Activated T-cell treated with anti-CD3 and anti-CD28 coated beads, Interleukin-2, amount 50 U/mL, for 4 hours (primary cell): Measurements from ENCODE around the gene FAM131B. TPM values are rescaled to one million over a fixed set of nuclear protein-coding genes. Genes with fewer than 3 reads are reported as not detected.
A peak's percentile ranks its signal among the peaks of the same experiment; 100 is the strongest.

ENCODE experiments used
- ATAC-seq, 2 donors: fragments of 200-7000 bp; cut with Tn5 transposase; one replicate each; pipeline ENCODE4 v1.10.0; 2021
- DNase-seq: peaks from one replicate; pipeline ENCODE4 v3.0.0-alpha.2; 2020
- H3K27me3 Mint-ChIP-seq: one replicate; pipeline ENCODE4 v1.8.0; 2021; ENCODE audit warnings: low read depth, mixed read lengths
- H3K36me3 Mint-ChIP-seq: one replicate; pipeline ENCODE4 v1.8.0; 2022; ENCODE audit warnings: mixed read lengths; ENCODE audit not compliant: insufficient read depth
- H3K4me1 Mint-ChIP-seq: one replicate; pipeline ENCODE4 v1.8.0; 2021; ENCODE audit warnings: low read depth, mixed read lengths
- H3K4me3 Mint-ChIP-seq: one replicate; pipeline ENCODE4 v1.8.0; 2021; ENCODE audit warnings: mild to moderate bottlenecking, moderate library complexity, mixed read lengths
- H3K9me3 Mint-ChIP-seq: one replicate; pipeline ENCODE4 v1.8.0; 2021; ENCODE audit warnings: mixed read lengths
- total RNA-seq, 3 donors: library from RNA; stranded (reverse); gene quantifications; one replicate each; pipeline ENCODE4 v1.2.1, GENCODE V29; 2021

FAM131B gene
- total RNA-seq, 3 donors from 2014 or later = 0.28 to 0.50 (median 0.43) TPM

GRCh38 chr7:143381427-143382125 is 19.1 kb upstream of the FAM131B start:
- Mint-ChIP-seq H3K4me3 (no peak overlapping the region), H3K9me3 (no peaks in the 10 kb centered on the region), H3K27me3 (no peaks in the 10 kb centered on the region), H3K4me1 (peaks cover 26% of the 10 kb centered on the region), H3K36me3 (no peaks in the 10 kb centered on the region)
- no peak for DNase-seq
- ATAC-seq = peak; percentile 4 to 6

GRCh38 chr7:143380646-143381426 is 18.3 kb upstream of the FAM131B start, which contains the start of gene ZYX:
Gene ZYX (plus strand): TSS chr7:143381345. CDS start chr7:143381572, 227 bp downstream.
- no peaks in the 10 kb centered on the region for H3K27me3 Mint-ChIP-seq

GRCh38 chr7:143380260-143380645 is 17.7 kb upstream of the FAM131B start:
- DNase-seq (peak; percentile 88), ATAC-seq (peak; percentile 55 to 59)
- Mint-ChIP-seq H3K27me3 (no peaks in the 10 kb centered on the region), H3K36me3 (no peaks in the 10 kb centered on the region), H3K9me3 (no peaks in the 10 kb centered on the region), H3K4me1 (peaks cover 39% of the 10 kb centered on the region), H3K4me3 (peak overlapping the region; percentile 90)

More at GRCh38 chr7:143380646-143381426, 18.3 kb upstream of the FAM131B start, which contains the start of gene ZYX:
- ATAC-seq (peak; percentile 81 to 82), DNase-seq (peak; percentile 85)
- Mint-ChIP-seq H3K9me3 (no peaks in the 10 kb centered on the region), H3K36me3 (no peaks in the 10 kb centered on the region), H3K4me3 (peak within 1 kb of the TSS; percentile 90), H3K4me1 (peaks cover 34% of the 10 kb centered on the region)

GRCh38 chr7:143379611-143380259 is 17.2 kb upstream of the FAM131B start:
- Mint-ChIP-seq H3K27me3 (no peaks in the 10 kb centered on the region), H3K9me3 (no peaks in the 10 kb centered on the region), H3K4me3 (peak overlapping the region; percentile 90), H3K36me3 (no peaks in the 10 kb centered on the region), H3K4me1 (peaks cover 45% of the 10 kb centered on the region)
- ATAC-seq = no peak
- no peak for DNase-seq

- no peak for ATAC-seq
- Mint-ChIP-seq H3K36me3 (no peaks in the 10 kb centered on the region), H3K27me3 (no peaks in the 10 kb centered on the region), H3K9me3 (no peaks in the 10 kb centered on the region), H3K4me3 (no peak overlapping the region), H3K4me1 (peaks cover 70% of the 10 kb centered on the region)
- no peak for DNase-seq
Measured at GRCh38 chr7:143376396-143376795, 13.9 kb upstream of the FAM131B start.

GRCh38 chr7:143375298-143376034 is 13.0 kb upstream of the FAM131B start:
- ATAC-seq = peak; percentile 58 to 65
- Mint-ChIP-seq H3K27me3 (no peaks in the 10 kb centered on the region), H3K36me3 (no peaks in the 10 kb centered on the region), H3K4me3 (peak overlapping the region; percentile 35), H3K9me3 (no peaks in the 10 kb centered on the region), H3K4me1 (peaks cover 73% of the 10 kb centered on the region)
- peak; percentile 26 for DNase-seq

- Mint-ChIP-seq H3K36me3 (no peaks in the 10 kb centered on the region), H3K9me3 (no peaks in the 10 kb centered on the region), H3K27me3 (no peaks in the 10 kb centered on the region), H3K4me1 (peaks cover 71% of the 10 kb centered on the region), H3K4me3 (no peak overlapping the region)
- DNase-seq (no peak), ATAC-seq (no peak)
Measured at GRCh38 chr7:143374561-143374960, 12.0 kb upstream of the FAM131B start.

GRCh38 chr7:143373255-143373794 is 10.8 kb upstream of the FAM131B start:
- no peak for DNase-seq
- H3K4me1 Mint-ChIP-seq = peaks cover 60% of the 10 kb centered on the region
- no peak for ATAC-seq
- H3K27me3 Mint-ChIP-seq = no peaks in the 10 kb centered on the region
- H3K4me3 Mint-ChIP-seq = no peak overlapping the region
- H3K9me3 Mint-ChIP-seq = no peaks in the 10 kb centered on the region
- no peaks in the 10 kb centered on the region for H3K36me3 Mint-ChIP-seq

GRCh38 chr7:143372070-143372469 is 9.6 kb upstream of the FAM131B start:
- Mint-ChIP-seq H3K27me3 (no peaks in the 10 kb centered on the region), H3K9me3 (no peaks in the 10 kb centered on the region), H3K4me1 (peaks cover 53% of the 10 kb centered on the region), H3K4me3 (no peak overlapping the region), H3K36me3 (no peaks in the 10 kb centered on the region)
- DNase-seq (peak; percentile 40), ATAC-seq (peak; percentile 42 to 60)

GRCh38 chr7:143369678-143370651 is 7.5 kb upstream of the FAM131B start:
- Mint-ChIP-seq H3K27me3 (peaks cover 5% of the 10 kb centered on the region), H3K36me3 (no peaks in the 10 kb centered on the region), H3K9me3 (no peaks in the 10 kb centered on the region), H3K4me1 (peaks cover 33% of the 10 kb centered on the region), H3K4me3 (no peak overlapping the region)
- DNase-seq = no peak
- ATAC-seq = no peak

GRCh38 chr7:143368387-143368786 is 5.9 kb upstream of the FAM131B start:
- ATAC-seq = no peak
- H3K36me3 Mint-ChIP-seq = no peaks in the 10 kb centered on the region
- H3K27me3 Mint-ChIP-seq = peaks cover 19% of the 10 kb centered on the region
- peaks cover 21% of the 10 kb centered on the region for H3K4me1 Mint-ChIP-seq
- no peaks in the 10 kb centered on the region for H3K9me3 Mint-ChIP-seq
- no peak overlapping the region for H3K4me3 Mint-ChIP-seq
- DNase-seq = no peak

GRCh38 chr7:143367972-143368371 is 5.5 kb upstream of the FAM131B start:
- no peaks in the 10 kb centered on the region for H3K36me3 Mint-ChIP-seq
- H3K9me3 Mint-ChIP-seq = no peaks in the 10 kb centered on the region
- H3K4me1 Mint-ChIP-seq = peaks cover 19% of the 10 kb centered on the region
- no peak overlapping the region for H3K4me3 Mint-ChIP-seq
- ATAC-seq = no peak
- peaks cover 23% of the 10 kb centered on the region for H3K27me3 Mint-ChIP-seq
- DNase-seq = no peak
